ENCODE data around the gene CXorf66. TPM values are rescaled to one million over a fixed set of nuclear protein-coding genes. Genes with fewer than 3 reads are reported as not detected.

CXorf66 gene
- total and polyA plus RNA-seq, 2 of the 8 experiments (the other 6 are each of a cell fraction or from before 2014, with no cell fraction given) = not detected

- H2AFZ ChIP-seq (ENCODE audit: low read length) = no peak overlapping the region
- TF ChIP-seq BACH1 (IDR thresholded peaks at IDR 0.05; ENCODE audit: low read length) (no peak), CTCF (IDR thresholded peaks at IDR 0.05; ENCODE audit: control extremely low read depth in 1 of 3, insufficient read depth in 1 of 3, low read depth in 1 of 3, low read length in 3 of 3) (peak in 2 of 3 experiments; percentile 17 to 18; a peak in 2 of 4 replicates), RAD21 (IDR thresholded peaks at IDR 0.05 in 1 of 2, conservative IDR thresholded peaks at IDR 0.05 in 1 of 2; ENCODE audit: low read depth in 2 of 2, low read length in 2 of 2) (peak; percentile 41 to 46; a peak in 3 of 4 replicates), USF2 (IDR thresholded peaks at IDR 0.05; ENCODE audit: low read length) (peak; percentile 69; the same call in 1 of the 2 replicates), RFX5 (IDR thresholded peaks at IDR 0.05; ENCODE audit: borderline replicate concordance, low read depth, low read length) (no peak)
- no peak overlapping the region for H3K9ac ChIP-seq (replicated peaks in 1 of 4; ENCODE audit: extremely low read depth in 1 of 4, low read depth in 3 of 4, low read length in 3 of 4)
- H4K5ac ChIP-seq (ENCODE audit: insufficient read length, low read depth, low read length) = no peak overlapping the region
- H3K18ac ChIP-seq (ENCODE audit: extremely low read depth, low read length) = no peak overlapping the region
- no peaks in the 10 kb centered on the region for H3K27me3 ChIP-seq (replicated peaks in 1 of 4; ENCODE audit: control insufficient read depth in 3 of 4, extremely low read depth in 1 of 4, insufficient read depth in 3 of 4, low read length in 3 of 4)
- H3K79me2 ChIP-seq (ENCODE audit: control insufficient read depth in 1 of 2, insufficient read depth in 2 of 2, low read length in 2 of 2) = no peaks in the 10 kb centered on the region
- H4K91ac ChIP-seq (replicated peaks; ENCODE audit: insufficient read length, low read length) = no peak overlapping the region
- POLR2A ChIA-PET (ENCODE audit: partially characterized antibody) = interaction anchor here (1.3 kb wide), 1 partner anchor 16 kb away, joined by 4 read pairs; the partner anchor contains the start of gene ATP11C
- H3K79me1 ChIP-seq (ENCODE audit: low read depth, low read length) = no peaks in the 10 kb centered on the region
- H2BK15ac ChIP-seq (ENCODE audit: low read length) = no peak overlapping the region
- no peak overlapping the region for H3K56ac ChIP-seq (replicated peaks; ENCODE audit: insufficient read length, low read depth, low read length)
- H3K9me3 ChIP-seq (ENCODE audit: insufficient read depth in 2 of 2, low read depth in 1 of 2, low read length in 1 of 2) = no peaks in the 10 kb centered on the region
- FAIRE-seq (peak; percentile 89), DNase-seq (ENCODE audit: low read depth in 1 of 2, low spot score in 2 of 2) (no peak)
- CTCF ChIA-PET (ENCODE audit: partially characterized antibody) = interaction anchor here (1.0 to 1.8 kb wide), 5 partner anchors 13 to 724 kb away, joined by 3 to 12 read pairs (median 4); no protein-coding TSS in a partner anchor
- H3K4me1 ChIP-seq (replicated peaks in 1 of 4; ENCODE audit: control insufficient read depth in 3 of 4, insufficient read depth in 4 of 4, low read length in 3 of 4) = no peaks in the 10 kb centered on the region
- H2BK120ac ChIP-seq (replicated peaks; ENCODE audit: low read depth, low read length) = no peak overlapping the region
- no peaks in the 10 kb centered on the region for H4K20me1 ChIP-seq (replicated peaks in 1 of 2; ENCODE audit: control insufficient read depth in 1 of 2, insufficient read depth in 2 of 2, low read length in 2 of 2)
- H3K4ac ChIP-seq (replicated peaks; ENCODE audit: insufficient read length, low read depth, low read length) = no peak overlapping the region
- no peak overlapping the region for H2BK20ac ChIP-seq (ENCODE audit: low read length)
- WGBS, 2 experiments (ENCODE audit: extremely low coverage in 1 of 2, insufficient coverage in 1 of 2, insufficient read length in 1 of 2, insufficient replicate concordance in 2 of 2, low coverage in 1 of 2, low lambda C conversion rate in 2 of 2, missing lambda C conversion rate in 1 of 2) = 17% methylated on average over 3 of the region's 3 CpGs; no CpG with 5 or more reads in 1 of the 2 experiments
- H3K4me3 ChIP-seq (ENCODE audit: extremely low read depth in 1 of 4, insufficient read depth in 2 of 4, low read depth in 3 of 4, low read length in 4 of 4) = no peak overlapping the region
- H3K14ac ChIP-seq (ENCODE audit: insufficient read length) = no peak overlapping the region
- no peaks in the 10 kb centered on the region for H3K23me2 ChIP-seq (ENCODE audit: low read depth, low read length)
- H3K27ac ChIP-seq (ENCODE audit: low read depth, low read length) = no peak overlapping the region
- no peak overlapping the region for H3K4me2 ChIP-seq (ENCODE audit: insufficient read depth in 1 of 2, low read depth in 2 of 2, low read length in 2 of 2)
- H2AK5ac ChIP-seq (ENCODE audit: low read depth, low read length) = no peak overlapping the region
- H3K23ac ChIP-seq (ENCODE audit: insufficient read length) = no peak overlapping the region
- no peak overlapping the region for H4K8ac ChIP-seq (ENCODE audit: extremely low read depth, insufficient read depth, low read length)
- H2BK12ac ChIP-seq (ENCODE audit: low read depth, low read length) = no peak overlapping the region
- no peaks in the 10 kb centered on the region for H3K36me3 ChIP-seq (ENCODE audit: control insufficient read depth in 2 of 4, insufficient read depth in 4 of 4, low read length in 3 of 4)
- no peak overlapping the region for H2BK5ac ChIP-seq (ENCODE audit: low read depth, low read length)
Measured at GRCh38 chrX:139949703-139950102, 15.6 kb downstream of the CXorf66 start.

Measured in H1 (cell line).